Panc1 (cell line): ENCODE results near the gene TMEM91.

Experiments used
- CTCF ChIP-seq: fragments of 450-650 bp; IDR thresholded peaks from 2 replicates; pipeline ENCODE4 v1.5.1; 2017; ENCODE audit warnings: mild to moderate bottlenecking
- POLR2AphosphoS5 ChIP-seq: IDR thresholded peaks from 2 replicates; pipeline ENCODE4 v1.6.1; 2012; ENCODE audit warnings: mild to moderate bottlenecking, low read depth, low read length, moderate library complexity
- REST ChIP-seq, 2 experiments: IDR thresholded peaks; 2 replicates each; pipeline ENCODE4 v1.6.1; 2011 to 2012; ENCODE audit warnings: low read depth in 2 of 2, control low read depth in 1 of 2, low read length in 1 of 2, mild to moderate bottlenecking in 1 of 2, moderate library complexity in 1 of 2; ENCODE audit not compliant: insufficient read depth in 1 of 2
- SIN3A ChIP-seq: IDR thresholded peaks from 2 replicates; pipeline ENCODE4 v1.6.1; 2012; ENCODE audit warnings: low read depth, mild to moderate bottlenecking, low read length, moderate library complexity, borderline replicate concordance; ENCODE audit not compliant: insufficient read depth
- TCF7L2 ChIP-seq: IDR thresholded peaks from 2 replicates; pipeline ENCODE4 v1.6.1; 2011; ENCODE audit warnings: mild to moderate bottlenecking, low read depth, low read length, inconsistent platforms

- TF ChIP-seq CTCF (no peak), SIN3A (no peak), REST (IDR thresholded peaks at IDR 0.05; ENCODE audit: insufficient read depth in 1 of 2, low read depth in 2 of 2, low read length in 1 of 2) (no peak), POLR2AphosphoS5 (no peak), TCF7L2 (no peak)
These were observed 32.2 kb upstream of the TMEM91 start for GRCh38 chr19:41344162-41344561.
